Lung (tissue), 12 donors: Measurements from ENCODE around the gene RRAS. TPM values are rescaled to one million over a fixed set of nuclear protein-coding genes. Genes with fewer than 3 reads are reported as not detected.

ENCODE experiments used
- ATAC-seq: fragments of 200-7000 bp; cut with Tn5 transposase; one replicate; pipeline ENCODE4 v1.9.1; 2020; ENCODE audit warnings: moderate number of reproducible peaks; ENCODE audit not compliant: insufficient read depth, low FRiP score
- DNase-seq, 3 donors: peaks; one replicate each; pipeline ENCODE4 v3.0.0-alpha.2; 2013 to 2017
- H3K27ac ChIP-seq, 2 donors: one replicate each; pipeline ENCODE4 v1.5.1; 2013; ENCODE audit warnings: mild to moderate bottlenecking in 2 of 2, moderate library complexity in 2 of 2, control low read depth in 1 of 2, inconsistent platforms in 1 of 2, low read depth in 1 of 2, low read length in 1 of 2
- H3K27me3 ChIP-seq, 3 donors: one replicate each; pipeline ENCODE4 v1.5.1; 2013; ENCODE audit warnings: low read length in 2 of 3; ENCODE audit not compliant: control insufficient read depth in 3 of 3, insufficient read depth in 3 of 3
- H3K36me3 ChIP-seq, 4 donors: one replicate each; pipeline ENCODE4 v1.5.1; 2013; ENCODE audit warnings: low read length in 4 of 4, mild to moderate bottlenecking in 1 of 4, moderate library complexity in 1 of 4; ENCODE audit not compliant: control insufficient read depth in 4 of 4, insufficient read depth in 4 of 4
- H3K4me1 ChIP-seq, 5 donors: one replicate each; pipeline ENCODE4 v1.5.1; 2013; ENCODE audit warnings: low read length in 5 of 5, mild to moderate bottlenecking in 2 of 5, moderate library complexity in 1 of 5; ENCODE audit not compliant: control insufficient read depth in 5 of 5, insufficient read depth in 5 of 5
- H3K4me3 ChIP-seq: one replicate; pipeline ENCODE4 v1.5.1; 2013; ENCODE audit warnings: mild to moderate bottlenecking, control low read depth, moderate library complexity
- H3K9ac ChIP-seq, 2 donors: one replicate each; pipeline ENCODE4 v1.5.1; 2013; ENCODE audit warnings: low read length in 2 of 2, control low read depth in 1 of 2; ENCODE audit not compliant: insufficient read depth in 1 of 2
- H3K9me3 ChIP-seq, 4 donors: one replicate each; pipeline ENCODE4 v1.5.1; 2013; ENCODE audit warnings: low read length in 3 of 4, mild to moderate bottlenecking in 1 of 4, moderate library complexity in 1 of 4; ENCODE audit not compliant: control insufficient read depth in 4 of 4, insufficient read depth in 3 of 4
- WGBS, 2 donors: extraction: QIAGEN DNeasy Blood & Tissue Kit; methylation state at CpG; one replicate each; pipeline ENCODE4 v1.1.7; 2013; 5-methylcytosine and 5-hydroxymethylcytosine counted together
- polyA plus RNA-seq, 2 donors: library from polyadenylated mRNA; stranded (reverse); fragments of 200-250 nt; gene quantifications; one replicate each; pipeline ENCODE4 v1.2.1, GENCODE V29; 2013
- total RNA-seq, 2 donors: library from RNA; depleted of rRNA in 1 of 2; stranded (reverse); fragments of >200 nt in 1 of 2; gene quantifications; one replicate each; pipeline ENCODE4 v1.2.1, GENCODE V29; 2014 to 2021
- TF ChIP-seq, protein P1 (sequence below): IDR thresholded peaks from 2 replicates; pipeline ENCODE4 v1.5.1; 2012; ENCODE audit warnings: mild to moderate bottlenecking; ENCODE audit errors: control extremely low read depth, extremely low read depth
- donor health status: control.
- donor health status: control.
- donor health status: Bipolar disorder and iron deficiency.
- donor health status: healthy.
- donor health status: DM: yes; HTN: yes; CAD: no.

RRAS gene
- total and polyA plus RNA-seq, 4 donors: 26.3 to 180 (median 106) TPM

DNA sequence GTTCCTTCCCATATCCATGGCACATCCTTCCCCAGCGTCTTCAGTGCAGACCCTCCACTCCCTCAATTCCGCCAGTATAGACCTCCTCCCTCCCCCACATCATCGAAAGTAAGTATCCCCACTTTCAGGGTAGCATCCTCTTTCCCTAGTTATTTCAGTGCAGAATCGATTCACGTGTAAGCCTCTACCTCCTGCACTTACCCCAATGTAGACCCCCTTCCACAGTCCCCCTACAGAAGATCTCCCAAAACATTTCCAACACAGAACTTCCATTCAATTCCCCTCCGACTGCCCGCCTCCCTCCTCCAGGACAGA, 25.1 kb upstream of the RRAS start:
- Histone ChIP-seq H3K4me3 (peak overlapping the region; percentile 74), H3K9me3 (no peaks in the 10 kb centered on the region), H3K36me3 (peaks cover 0 to 29% (median 13%) of the 10 kb centered on the region in 4 donors), H3K4me1 (peaks cover 0 to 16% (median 8%) of the 10 kb centered on the region in 5 donors), H3K27me3 (no peaks in the 10 kb centered on the region), H3K27ac (peak overlapping the region; percentile 72 to 94), H3K9ac (peak overlapping the region; percentile 49 to 67)
- TF ChIP-seq, protein P1, sequence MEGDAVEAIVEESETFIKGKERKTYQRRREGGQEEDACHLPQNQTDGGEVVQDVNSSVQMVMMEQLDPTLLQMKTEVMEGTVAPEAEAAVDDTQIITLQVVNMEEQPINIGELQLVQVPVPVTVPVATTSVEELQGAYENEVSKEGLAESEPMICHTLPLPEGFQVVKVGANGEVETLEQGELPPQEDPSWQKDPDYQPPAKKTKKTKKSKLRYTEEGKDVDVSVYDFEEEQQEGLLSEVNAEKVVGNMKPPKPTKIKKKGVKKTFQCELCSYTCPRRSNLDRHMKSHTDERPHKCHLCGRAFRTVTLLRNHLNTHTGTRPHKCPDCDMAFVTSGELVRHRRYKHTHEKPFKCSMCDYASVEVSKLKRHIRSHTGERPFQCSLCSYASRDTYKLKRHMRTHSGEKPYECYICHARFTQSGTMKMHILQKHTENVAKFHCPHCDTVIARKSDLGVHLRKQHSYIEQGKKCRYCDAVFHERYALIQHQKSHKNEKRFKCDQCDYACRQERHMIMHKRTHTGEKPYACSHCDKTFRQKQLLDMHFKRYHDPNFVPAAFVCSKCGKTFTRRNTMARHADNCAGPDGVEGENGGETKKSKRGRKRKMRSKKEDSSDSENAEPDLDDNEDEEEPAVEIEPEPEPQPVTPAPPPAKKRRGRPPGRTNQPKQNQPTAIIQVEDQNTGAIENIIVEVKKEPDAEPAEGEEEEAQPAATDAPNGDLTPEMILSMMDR: no peak
- no peak for DNase-seq
- ATAC-seq: no peak
- 0 to 1% methylated on average over 7 of the region's 7 CpGs for WGBS, 2 donors

DNA sequence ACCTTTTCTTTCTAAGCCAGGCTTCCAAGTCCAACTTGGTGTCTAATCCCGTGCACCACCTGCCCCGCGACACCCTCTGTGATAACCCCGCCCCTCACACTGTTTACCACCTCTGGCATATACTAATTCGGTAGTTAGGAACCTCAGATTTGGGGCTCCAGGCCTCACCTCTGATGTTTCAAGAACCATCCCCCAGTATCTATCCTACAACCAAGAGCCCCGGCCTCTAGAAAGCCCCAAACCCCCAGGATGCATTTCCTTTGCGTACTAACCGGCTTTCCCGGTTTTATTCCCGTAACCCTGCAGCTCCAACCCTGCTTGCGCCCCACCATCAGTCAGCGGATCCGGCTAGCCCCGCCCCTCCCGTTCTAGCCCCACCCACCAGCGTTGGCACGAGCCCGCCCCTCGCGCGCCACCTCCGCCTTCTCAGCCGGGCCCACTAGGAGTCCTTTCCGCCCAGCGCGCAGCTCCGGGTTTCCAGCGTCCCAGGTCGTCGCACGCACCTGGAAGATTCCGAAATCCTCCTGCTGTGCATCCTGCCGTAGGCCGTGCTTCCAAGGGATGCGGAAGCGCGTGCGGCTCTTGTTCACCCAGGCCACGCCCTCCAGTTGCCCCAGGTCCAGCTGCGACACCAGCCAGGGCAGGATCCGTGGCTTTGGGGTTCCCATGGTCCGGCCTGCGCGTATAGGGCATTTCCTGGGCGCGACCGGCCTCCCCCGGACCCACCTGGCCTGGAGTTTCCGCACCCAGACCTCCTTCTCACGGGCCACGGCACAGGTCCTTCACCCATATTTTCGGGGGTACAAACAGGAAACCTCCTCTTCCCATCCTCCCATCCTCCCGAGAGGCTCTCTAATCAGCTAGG, 24.5 kb upstream of the RRAS start:
- 1% methylated on average over 53 of the region's 53 CpGs for WGBS, 2 donors
- Histone ChIP-seq H3K27me3 (no peaks in the 10 kb centered on the region), H3K9me3 (no peaks in the 10 kb centered on the region), H3K4me3 (peak overlapping the region; percentile 74), H3K9ac (peak overlapping the region; percentile 49 to 67), H3K36me3 (peaks cover under 1 to 35% (median 19%) of the 10 kb centered on the region in 4 donors), H3K4me1 (peaks cover 0 to 16% (median 8%) of the 10 kb centered on the region in 5 donors), H3K27ac (peak overlapping the region; percentile 72 to 94)
- ATAC-seq (peak; percentile 82), DNase-seq (peak; percentile 80 to 90 (median 86))
- TF ChIP-seq, protein P1: peak; percentile 12

DNA sequence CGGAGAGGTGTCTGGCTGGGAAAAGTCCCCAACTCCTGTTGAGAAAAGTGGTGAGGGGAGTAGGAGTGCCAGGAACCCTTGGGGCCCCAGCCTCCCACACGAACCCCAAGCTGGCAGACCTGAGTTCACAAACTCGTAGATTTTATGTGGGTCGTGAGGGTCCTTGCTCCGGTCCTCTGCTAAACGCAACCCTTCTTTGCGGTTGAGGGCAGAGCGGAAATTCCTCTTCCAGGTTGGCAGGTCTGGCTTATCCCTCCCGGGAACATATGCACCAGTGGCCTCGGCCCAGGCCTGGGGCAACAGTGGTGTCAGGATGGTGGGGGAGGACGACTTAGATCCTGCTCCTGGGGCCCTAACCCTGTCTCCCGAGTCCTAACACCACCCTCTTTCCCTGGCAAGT, 23.3 kb upstream of the RRAS start:
- DNase-seq: no peak
- Histone ChIP-seq H3K27ac (no peak overlapping the region), H3K9me3 (no peaks in the 10 kb centered on the region)

More for the DNA sequence above, 23.3 kb upstream of the RRAS start:
- Histone ChIP-seq H3K27me3 (no peaks in the 10 kb centered on the region), H3K9ac (no peak overlapping the region), H3K4me1 (peaks cover 0 to 16% (median 8%) of the 10 kb centered on the region in 5 donors), H3K4me3 (no peak overlapping the region), H3K36me3 (peaks cover 7 to 47% (median 26%) of the 10 kb centered on the region in 4 donors)
- TF ChIP-seq, protein P1: no peak
- 92 to 98% methylated on average over 12 of the region's 12 CpGs for WGBS, 2 donors
- ATAC-seq: no peak
